Smooth muscle cell (in vitro differentiated cells): ENCODE results near the gene GNAO1. TPM values are rescaled to one million over a fixed set of nuclear protein-coding genes. Genes with fewer than 3 reads are reported as not detected.

Experiments used
- DNase-seq: peaks from one replicate; lab custom pipeline; 2025; ENCODE audit not compliant: unreplicated experiment; lab: John Stamatoyannopoulos, UW
- H2AFZ ChIP-seq: fragments of 200-600 bp; sonication (generic); 2 replicates; pipeline ENCODE4 v1.6.0; 2016; ENCODE audit warnings: antibody characterized with exemption, low read depth, mild to moderate bottlenecking
- H3F3A ChIP-seq: fragments of 200-600 bp; sonication (generic); 2 replicates; pipeline ENCODE4 v1.6.0; 2017; ENCODE audit warnings: antibody characterized with exemption, low read depth
- H3K27ac ChIP-seq: fragments of 200-600 bp; sonication (generic); 2 replicates; pipeline ENCODE4 v1.5.1; 2016; ENCODE audit warnings: low read depth, mild to moderate bottlenecking
- H3K27me3 ChIP-seq: fragments of 200-600 bp; sonication (generic); 2 replicates; pipeline ENCODE4 v1.6.1; 2016; ENCODE audit warnings: low read depth, mild to moderate bottlenecking
- H3K36me3 ChIP-seq: fragments of 200-600 bp; sonication (generic); 2 replicates; pipeline ENCODE4 v1.5.1; 2016; ENCODE audit warnings: low read depth
- H3K4me1 ChIP-seq: fragments of 200-600 bp; sonication (generic); 2 replicates; pipeline ENCODE4 v1.5.1; 2016; ENCODE audit warnings: low read depth
- H3K4me2 ChIP-seq: fragments of 200-600 bp; sonication (generic); 2 replicates; pipeline ENCODE4 v1.6.0; 2016; ENCODE audit warnings: mild to moderate bottlenecking
- H3K4me3 ChIP-seq: fragments of 200-600 bp; sonication (generic); 2 replicates; pipeline ENCODE4 v1.5.1; 2016; ENCODE audit warnings: mild to moderate bottlenecking
- H3K79me2 ChIP-seq: fragments of 200-600 bp; sonication (generic); 2 replicates; pipeline ENCODE4 v1.6.0; 2016; ENCODE audit warnings: low read depth, mild to moderate bottlenecking
- H3K9ac ChIP-seq: fragments of 200-600 bp; sonication (generic); 2 replicates; pipeline ENCODE4 v1.6.0; 2016; ENCODE audit warnings: low read depth
- H3K9me3 ChIP-seq: fragments of 200-600 bp; sonication (generic); replicated peaks from 2 replicates; pipeline ENCODE4 v1.5.1; 2016; ENCODE audit warnings: low read depth
- H4K20me1 ChIP-seq: fragments of 200-600 bp; sonication (generic); 2 replicates; pipeline ENCODE4 v1.6.0; 2016; ENCODE audit warnings: low read depth
- whole genome bisulfite sequencing: methylation state at CpG from one replicate; pipeline ENCODE4 v1.1.7; 2016; ENCODE audit warnings: low lambda C conversion rate; 5-methylcytosine and 5-hydroxymethylcytosine counted together
- polyA plus RNA-seq: library from polyadenylated mRNA; unstranded; fragments of >200 nt; fragmentation: Nextera tagmentation; extraction: Ambion mirVana; gene quantifications from 2 replicates; pipeline ENCODE4 v1.2.1, GENCODE V29; 2016
- total RNA-seq: library from RNA; depleted of rRNA; stranded (reverse); fragments of >200 nt; gene quantifications from 2 replicates; pipeline ENCODE4 v1.2.3, GENCODE V29; 2014
- TF ChIP-seq, protein P1 (sequence below): fragments of 200-600 bp; sonication (generic); IDR thresholded peaks from 2 replicates; pipeline ENCODE4 v1.5.1; 2017; ENCODE audit warnings: borderline replicate concordance, mild to moderate bottlenecking, antibody characterized with exemption; ENCODE audit not compliant: insufficient read depth, poor library complexity, severe bottlenecking

GNAO1 gene
- total and polyA plus RNA-seq, 2 experiments from 2014 or later: 1.7 to 3.7 TPM

DNA sequence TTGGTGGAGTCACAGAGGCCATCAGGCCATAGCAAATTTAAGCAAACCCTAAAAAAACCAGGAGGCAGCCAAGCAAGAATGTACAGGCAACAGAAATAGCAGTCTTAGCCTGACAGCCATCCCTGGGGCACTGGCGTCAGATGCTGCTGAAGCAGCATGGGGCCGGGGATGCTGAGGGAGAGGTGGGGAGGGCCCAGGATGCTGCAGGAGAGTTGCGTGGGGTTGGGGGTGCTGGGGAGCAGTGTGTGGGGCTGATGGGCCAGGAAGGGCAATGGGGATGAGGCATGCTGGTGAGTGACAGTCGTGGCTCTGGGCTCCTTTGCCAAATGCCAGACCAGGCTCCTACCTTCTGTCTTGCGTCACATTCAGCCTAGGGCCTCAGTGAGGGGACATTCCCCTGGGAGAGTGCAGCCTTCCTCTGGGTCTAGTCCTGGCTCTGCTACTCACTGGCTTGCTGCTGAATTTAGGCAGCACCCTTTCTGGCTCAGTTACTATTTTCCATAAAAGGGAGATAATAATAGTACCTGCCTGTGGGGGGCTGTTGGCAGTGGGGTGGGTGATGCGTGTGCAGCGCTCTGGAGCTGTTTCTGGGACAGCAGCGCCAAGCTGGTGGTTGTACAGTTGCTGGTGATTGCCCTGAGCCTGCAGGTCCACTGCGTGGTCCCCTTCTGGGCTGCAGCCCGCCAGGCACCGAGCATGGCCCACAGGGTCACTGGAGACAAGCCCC, 146.0 kb downstream of the GNAO1 start:
- Histone ChIP-seq H3K27me3 (no peaks in the 10 kb centered on the region), H3K36me3 (no peaks in the 10 kb centered on the region), H3F3A (no peaks in the 10 kb centered on the region), H3K4me3 (no peak overlapping the region), H2AFZ (no peak overlapping the region), H3K9me3 (no peaks in the 10 kb centered on the region), H3K4me2 (no peak overlapping the region), H4K20me1 (no peaks in the 10 kb centered on the region), H3K27ac (no peak overlapping the region), H3K4me1 (no peaks in the 10 kb centered on the region), H3K79me2 (no peaks in the 10 kb centered on the region), H3K9ac (no peak overlapping the region)
- no peak for DNase-seq
- TF ChIP-seq, protein P1, sequence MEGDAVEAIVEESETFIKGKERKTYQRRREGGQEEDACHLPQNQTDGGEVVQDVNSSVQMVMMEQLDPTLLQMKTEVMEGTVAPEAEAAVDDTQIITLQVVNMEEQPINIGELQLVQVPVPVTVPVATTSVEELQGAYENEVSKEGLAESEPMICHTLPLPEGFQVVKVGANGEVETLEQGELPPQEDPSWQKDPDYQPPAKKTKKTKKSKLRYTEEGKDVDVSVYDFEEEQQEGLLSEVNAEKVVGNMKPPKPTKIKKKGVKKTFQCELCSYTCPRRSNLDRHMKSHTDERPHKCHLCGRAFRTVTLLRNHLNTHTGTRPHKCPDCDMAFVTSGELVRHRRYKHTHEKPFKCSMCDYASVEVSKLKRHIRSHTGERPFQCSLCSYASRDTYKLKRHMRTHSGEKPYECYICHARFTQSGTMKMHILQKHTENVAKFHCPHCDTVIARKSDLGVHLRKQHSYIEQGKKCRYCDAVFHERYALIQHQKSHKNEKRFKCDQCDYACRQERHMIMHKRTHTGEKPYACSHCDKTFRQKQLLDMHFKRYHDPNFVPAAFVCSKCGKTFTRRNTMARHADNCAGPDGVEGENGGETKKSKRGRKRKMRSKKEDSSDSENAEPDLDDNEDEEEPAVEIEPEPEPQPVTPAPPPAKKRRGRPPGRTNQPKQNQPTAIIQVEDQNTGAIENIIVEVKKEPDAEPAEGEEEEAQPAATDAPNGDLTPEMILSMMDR: no peak
- 94% methylated on average over 11 of the region's 11 CpGs for WGBS

GRCh38 chr16:56337858-56338325, 146.6 kb downstream of the GNAO1 start:
- Histone ChIP-seq H3K9ac (no peak overlapping the region), H3F3A (no peaks in the 10 kb centered on the region), H3K4me3 (no peak overlapping the region), H3K36me3 (no peaks in the 10 kb centered on the region), H2AFZ (no peak overlapping the region), H3K4me2 (no peak overlapping the region), H3K4me1 (no peaks in the 10 kb centered on the region), H3K9me3 (no peaks in the 10 kb centered on the region), H3K79me2 (no peaks in the 10 kb centered on the region), H4K20me1 (no peaks in the 10 kb centered on the region), H3K27ac (no peak overlapping the region), H3K27me3 (no peaks in the 10 kb centered on the region)
- TF ChIP-seq, protein P1: no peak
- DNase-seq: no peak
- 89% methylated on average over 11 of the region's 11 CpGs for WGBS

DNA sequence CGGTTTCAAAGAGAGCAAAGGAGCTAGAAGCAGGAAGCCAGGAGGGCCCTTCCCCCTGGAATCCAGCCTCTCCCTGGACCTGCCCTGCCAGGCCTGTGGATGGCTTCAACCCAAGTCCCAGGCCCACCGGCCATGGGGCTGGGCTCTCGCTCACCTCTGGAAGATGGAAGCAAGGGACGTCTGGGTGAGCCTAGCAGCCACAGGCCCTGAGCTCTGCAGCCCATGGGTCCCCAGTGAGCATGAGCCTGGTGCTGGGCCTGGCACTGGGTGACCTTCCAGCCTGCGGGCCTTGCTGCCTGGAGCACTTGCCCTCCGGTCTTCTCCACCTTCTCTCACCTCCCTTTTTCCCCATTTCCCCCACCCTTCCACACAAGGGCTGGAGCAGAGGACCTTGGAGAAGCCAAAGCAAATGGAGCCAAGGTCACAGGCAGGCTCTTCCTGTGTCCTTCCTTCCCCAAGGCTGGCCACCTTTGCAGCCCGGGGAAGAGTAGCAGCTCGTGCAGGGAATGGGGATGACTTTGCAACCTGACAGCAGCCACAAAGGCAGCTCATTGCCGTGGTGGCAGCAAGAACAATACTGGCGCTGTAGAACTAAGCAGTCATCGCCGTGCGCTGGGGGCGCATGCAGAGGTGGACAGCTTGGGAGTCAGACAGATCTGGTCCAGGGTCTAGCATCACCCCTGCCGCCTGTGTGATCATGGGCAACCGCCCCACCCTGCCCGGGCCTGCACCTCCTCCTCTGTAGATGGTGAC, 147.5 kb downstream of the GNAO1 start:
- TF ChIP-seq, protein P1: no peak
- H3K9ac ChIP-seq: no peak overlapping the region
- no peaks in the 10 kb centered on the region for H3K79me2 ChIP-seq
- no peak overlapping the region for H3K4me2 ChIP-seq
- DNase-seq: no peak
- H4K20me1 ChIP-seq: no peaks in the 10 kb centered on the region
- no peak overlapping the region for H3K4me3 ChIP-seq
- no peaks in the 10 kb centered on the region for H3F3A ChIP-seq
- H3K27ac ChIP-seq: no peak overlapping the region
- WGBS: 94% methylated on average over 17 of the region's 17 CpGs
- no peaks in the 10 kb centered on the region for H3K36me3 ChIP-seq
- H3K4me1 ChIP-seq: no peaks in the 10 kb centered on the region
- H3K9me3 ChIP-seq: no peaks in the 10 kb centered on the region
- H2AFZ ChIP-seq: no peak overlapping the region
- no peaks in the 10 kb centered on the region for H3K27me3 ChIP-seq
